ENCODE measurements around the gene MOB3C. TPM values are rescaled to one million over a fixed set of nuclear protein-coding genes. Genes with fewer than 3 reads are reported as not detected.

The MOB3C gene
- total RNA-seq, 4 donors from 2014 or later: 15.1 to 22.3 (median 17.1) TPM

DNA sequence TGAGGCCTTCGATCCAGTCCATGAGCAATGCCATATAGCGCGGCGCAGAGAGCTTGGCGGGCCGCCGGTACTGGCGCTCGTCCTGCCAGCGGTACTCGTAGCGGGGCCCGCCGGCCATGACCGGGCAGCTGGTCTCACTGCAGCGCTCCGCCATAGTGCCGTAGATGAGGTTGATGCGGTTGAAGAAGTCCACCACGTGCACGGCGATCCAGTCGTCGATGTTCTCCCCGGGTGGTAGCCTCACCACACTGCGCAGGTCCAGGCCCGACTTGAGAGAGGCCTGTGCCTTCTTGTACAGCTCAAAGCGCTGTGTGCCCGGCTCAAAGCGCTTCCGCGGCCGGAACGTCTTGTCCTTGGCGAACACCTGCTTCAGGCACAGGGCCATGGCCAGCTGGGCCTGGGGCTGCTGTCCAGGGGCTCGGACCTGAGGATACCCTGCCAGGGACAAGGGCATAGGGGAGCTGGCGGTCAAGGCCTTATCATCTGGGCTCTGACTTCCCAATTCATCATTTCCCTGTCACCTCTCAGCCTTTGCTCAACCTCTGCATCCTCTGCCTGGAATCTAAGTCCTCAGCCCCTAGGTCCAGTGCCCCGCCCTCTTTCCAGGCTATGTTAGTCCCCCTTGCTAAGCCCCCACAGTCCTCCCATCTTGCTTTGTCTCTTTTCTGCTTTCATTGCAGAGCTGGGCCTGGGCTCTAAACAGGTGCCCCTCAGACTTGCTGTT, 3.5 kb downstream of the MOB3C start:
- Histone ChIP-seq H3K4me3 (peak overlapping the region in 3 of 4 donors; percentile 5 to 32 (median 30)), H3K4me1 (peaks cover 0 to 55% (median 50%) of the 10 kb centered on the region in 4 donors), H3K36me3 (peaks cover 0 to 45% (median 0%) of the 10 kb centered on the region in 3 donors), H3K27ac (peak overlapping the region in 3 of 4 donors; percentile 34 to 98 (median 97)), H3K27me3 (no peaks in the 10 kb centered on the region), H3K9me3 (no peaks in the 10 kb centered on the region)
- TF ChIP-seq EP300 (IDR thresholded peaks at IDR 0.05) (no peak), POLR2A (IDR thresholded peaks at IDR 0.05) (no peak)
- TF ChIP-seq, protein P1, sequence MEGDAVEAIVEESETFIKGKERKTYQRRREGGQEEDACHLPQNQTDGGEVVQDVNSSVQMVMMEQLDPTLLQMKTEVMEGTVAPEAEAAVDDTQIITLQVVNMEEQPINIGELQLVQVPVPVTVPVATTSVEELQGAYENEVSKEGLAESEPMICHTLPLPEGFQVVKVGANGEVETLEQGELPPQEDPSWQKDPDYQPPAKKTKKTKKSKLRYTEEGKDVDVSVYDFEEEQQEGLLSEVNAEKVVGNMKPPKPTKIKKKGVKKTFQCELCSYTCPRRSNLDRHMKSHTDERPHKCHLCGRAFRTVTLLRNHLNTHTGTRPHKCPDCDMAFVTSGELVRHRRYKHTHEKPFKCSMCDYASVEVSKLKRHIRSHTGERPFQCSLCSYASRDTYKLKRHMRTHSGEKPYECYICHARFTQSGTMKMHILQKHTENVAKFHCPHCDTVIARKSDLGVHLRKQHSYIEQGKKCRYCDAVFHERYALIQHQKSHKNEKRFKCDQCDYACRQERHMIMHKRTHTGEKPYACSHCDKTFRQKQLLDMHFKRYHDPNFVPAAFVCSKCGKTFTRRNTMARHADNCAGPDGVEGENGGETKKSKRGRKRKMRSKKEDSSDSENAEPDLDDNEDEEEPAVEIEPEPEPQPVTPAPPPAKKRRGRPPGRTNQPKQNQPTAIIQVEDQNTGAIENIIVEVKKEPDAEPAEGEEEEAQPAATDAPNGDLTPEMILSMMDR (IDR thresholded peaks at IDR 0.05): no peak
- DNase-seq (ENCODE audit: low spot score in 2 of 2): no peak
- WGBS, 2 donors: 88 to 91% methylated on average over 36 to 38 of the region's 38 CpGs

DNA sequence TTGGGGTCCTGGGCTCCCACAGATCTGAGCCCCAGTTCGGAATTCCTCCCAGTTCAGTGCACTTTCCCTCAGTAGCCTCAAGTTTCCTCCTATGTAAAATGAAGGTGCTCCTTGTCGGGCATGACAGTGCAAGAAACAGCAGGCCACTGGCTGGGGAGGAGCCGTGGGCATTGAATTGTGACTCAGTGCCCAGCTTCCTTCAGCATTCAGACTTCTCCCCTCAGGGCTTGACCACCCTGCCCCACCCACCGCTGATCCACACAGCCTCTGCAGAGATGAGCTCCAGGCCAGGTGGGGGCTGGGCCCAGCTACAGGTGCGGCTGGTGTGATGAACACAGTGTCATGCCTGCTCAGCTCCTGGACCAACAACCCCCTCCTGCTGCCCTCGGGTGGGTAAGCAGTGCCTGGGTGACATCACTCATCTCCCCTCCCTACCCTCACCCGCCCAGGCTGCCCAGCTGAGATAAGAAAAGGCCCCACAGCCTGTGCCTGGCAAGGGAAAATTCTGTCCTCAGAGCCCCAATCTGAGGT, 4.9 kb downstream of the MOB3C start:
- no peak for DNase-seq (ENCODE audit: low spot score in 2 of 2)

DNA sequence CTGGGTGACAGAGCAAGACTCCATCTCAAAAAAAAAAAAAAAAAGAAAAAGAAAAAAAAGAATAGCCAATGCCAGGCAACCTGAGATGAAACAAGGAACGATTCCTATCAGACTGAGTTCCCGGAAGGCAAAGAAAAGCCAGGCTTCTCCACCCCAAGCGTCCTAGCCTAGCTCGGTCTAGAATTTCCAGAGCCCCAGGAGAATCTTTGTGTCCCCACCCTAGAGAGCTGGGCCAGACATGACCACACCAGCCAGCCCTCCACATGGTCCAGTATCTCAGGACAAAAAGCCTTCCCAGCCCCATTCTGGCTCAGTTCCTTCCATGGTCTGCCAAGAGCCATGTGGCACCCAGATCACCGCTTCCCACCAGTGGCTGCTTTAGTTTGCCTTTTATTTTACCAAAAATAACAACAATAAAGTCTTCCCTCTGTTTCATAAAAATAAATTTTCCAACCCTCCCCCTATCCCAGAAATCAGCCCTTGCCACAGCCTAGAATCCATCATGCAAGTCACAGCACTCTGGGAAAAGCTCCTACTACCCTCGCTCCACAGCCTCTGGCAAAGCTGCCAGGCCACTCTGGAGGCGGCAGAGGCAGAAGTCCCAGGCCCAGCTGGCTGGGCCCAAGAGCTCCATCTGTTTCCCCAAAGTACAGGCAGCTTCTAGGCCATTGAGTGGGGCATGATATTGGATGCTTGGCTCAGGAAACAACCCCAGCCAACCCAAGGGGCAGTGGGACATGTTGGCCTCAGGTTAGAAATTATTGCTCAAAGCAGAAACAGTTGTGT, 9.1 kb downstream of the MOB3C start:
- Histone ChIP-seq H3K4me3 (no peak overlapping the region), H3K9me3 (no peaks in the 10 kb centered on the region), H3K27ac (peak overlapping the region in 2 of 4 donors; percentile 8 to 28), H3K4me1 (peaks cover 0 to 40% (median 20%) of the 10 kb centered on the region in 4 donors), H3K36me3 (peaks cover 0 to 51% (median 0%) of the 10 kb centered on the region in 3 donors), H3K27me3 (no peaks in the 10 kb centered on the region)
- TF ChIP-seq, protein P1 (IDR thresholded peaks at IDR 0.05): no peak
- TF ChIP-seq EP300 (IDR thresholded peaks at IDR 0.05) (no peak), POLR2A (IDR thresholded peaks at IDR 0.05) (no peak)
- DNase-seq (ENCODE audit: low spot score in 2 of 2): no peak
- WGBS, 2 donors: 76 to 81% methylated on average over 7 of the region's 7 CpGs

More for the DNA sequence above, 4.9 kb downstream of the MOB3C start:
- no peak for TF ChIP-seq EP300 (IDR thresholded peaks at IDR 0.05)
- TF ChIP-seq POLR2A (IDR thresholded peaks at IDR 0.05): no peak
- TF ChIP-seq, protein P1 (IDR thresholded peaks at IDR 0.05): no peak
- H3K27ac ChIP-seq: peak overlapping the region in 1 of 4 donors; percentile 53
- H3K4me3 ChIP-seq: no peak overlapping the region
- WGBS, 2 donors: 49 to 63% methylated on average over 4 to 6 of the region's 7 CpGs
- no peaks in the 10 kb centered on the region for H3K27me3 ChIP-seq
- H3K9me3 ChIP-seq: no peaks in the 10 kb centered on the region
- peaks cover 0 to 54% (median 0%) of the 10 kb centered on the region in 3 donors for H3K36me3 ChIP-seq
- peaks cover 0 to 57% (median 46%) of the 10 kb centered on the region in 4 donors for H3K4me1 ChIP-seq

DNA sequence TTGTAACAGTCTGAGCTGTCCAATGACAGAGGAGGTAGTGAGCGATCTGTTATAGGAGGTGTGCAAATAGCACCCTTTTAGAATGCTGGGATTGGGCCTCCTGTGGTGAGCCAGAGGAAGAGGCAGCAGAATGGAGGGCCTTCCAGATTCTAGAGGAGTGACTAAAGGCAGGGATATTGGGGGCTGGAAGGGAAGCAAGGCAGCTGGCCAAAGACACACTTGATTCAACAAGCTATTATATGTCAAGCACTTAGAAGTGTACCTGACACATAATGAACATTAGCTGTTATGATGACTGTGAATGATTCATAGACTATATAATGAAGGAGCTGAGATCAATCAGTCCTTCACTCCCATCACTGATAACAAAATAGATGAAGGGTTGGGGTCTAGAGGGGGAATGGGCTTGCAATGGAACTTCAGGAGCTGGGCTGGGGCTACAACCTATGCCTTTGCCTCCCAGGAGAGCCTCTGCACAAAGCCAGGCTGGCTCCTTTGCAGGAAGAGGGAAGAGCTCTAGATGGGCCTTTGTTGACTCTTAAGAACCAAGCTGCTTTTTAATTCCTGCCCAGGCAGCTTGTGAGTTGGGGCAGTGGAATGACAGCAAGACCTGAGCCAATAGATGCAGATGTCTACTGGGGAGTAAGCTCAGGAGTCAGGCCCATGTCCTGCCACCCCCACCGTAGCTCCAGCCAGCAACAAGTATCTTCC, 10.2 kb downstream of the MOB3C start:
- H3K36me3 ChIP-seq: peaks cover 0 to 42% (median 0%) of the 10 kb centered on the region in 3 donors
- H3K27ac ChIP-seq: no peak overlapping the region
- no peaks in the 10 kb centered on the region for H3K27me3 ChIP-seq
- peaks cover 0 to 39% (median 13%) of the 10 kb centered on the region in 4 donors for H3K4me1 ChIP-seq
- WGBS, 2 donors: 92 to 93% methylated on average over 2 of the region's 2 CpGs
- TF ChIP-seq POLR2A (IDR thresholded peaks at IDR 0.05): no peak
- no peak for TF ChIP-seq EP300 (IDR thresholded peaks at IDR 0.05)
- TF ChIP-seq, protein P1 (IDR thresholded peaks at IDR 0.05): no peak
- DNase-seq (ENCODE audit: low spot score in 2 of 2): no peak
- no peak overlapping the region for H3K4me3 ChIP-seq
- H3K9me3 ChIP-seq: no peaks in the 10 kb centered on the region

Measured in tibial nerve (tissue), 4 donors.